GM19099 (cell line): Measurements from ENCODE around the gene MRPL21.

ENCODE experiments used
- POLR2A ChIP-seq: IDR thresholded peaks from 3 replicates; pipeline ENCODE4 v1.6.1; 2011; ENCODE audit warnings: low read depth; ENCODE audit not compliant: insufficient read length; ENCODE audit errors: extremely low read depth

The MRPL21 gene

DNA sequence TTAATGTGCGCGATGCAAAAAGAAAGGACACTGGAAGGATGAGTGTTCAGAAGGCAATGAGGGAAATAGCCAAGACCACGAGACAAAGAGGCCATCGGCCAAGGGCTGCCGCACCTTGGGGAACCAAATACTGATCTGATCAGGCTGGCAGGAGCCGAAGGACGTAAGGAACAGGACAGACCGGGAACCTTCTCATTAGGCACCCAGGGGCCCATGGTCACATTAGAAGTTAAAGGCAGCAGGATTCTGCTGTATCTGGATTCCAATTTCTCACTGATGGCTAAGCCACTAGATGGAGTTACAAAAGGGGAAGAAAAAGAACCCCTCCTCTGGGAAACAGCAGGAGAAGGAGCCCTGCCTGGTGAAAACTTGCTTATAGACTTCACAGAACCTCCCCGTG, 33.2 kb downstream of the MRPL21 start:
- no peak for TF ChIP-seq POLR2A

DNA sequence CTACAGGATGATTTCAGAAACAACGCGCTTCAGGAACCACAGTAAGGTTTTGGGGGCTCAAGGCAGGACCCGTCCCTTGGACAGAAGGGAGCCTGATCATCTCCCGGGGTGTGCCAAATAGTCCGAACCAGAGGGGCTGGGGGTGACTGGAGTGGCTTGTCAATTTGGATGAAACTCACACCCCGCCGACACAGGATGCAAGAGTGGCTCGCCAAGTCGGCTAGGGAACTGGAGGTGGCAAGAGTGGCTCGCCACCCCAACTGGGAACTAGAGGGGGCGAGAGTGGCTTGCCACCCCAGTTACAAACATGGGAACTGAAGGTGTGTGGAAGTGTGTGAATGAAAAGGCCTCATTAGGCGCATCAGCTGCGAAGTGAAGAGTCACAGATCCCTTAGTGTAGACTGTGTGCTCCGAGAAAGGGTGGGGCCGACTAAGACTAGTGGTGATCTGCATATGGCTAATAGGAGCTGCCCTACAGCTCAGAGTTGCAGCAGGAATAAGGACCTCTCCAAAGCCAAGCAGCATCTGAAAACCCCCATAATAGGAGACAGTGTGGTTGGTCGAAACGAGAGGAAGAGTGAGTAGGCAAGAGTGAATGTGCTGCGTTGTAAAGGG, 35.3 kb downstream of the MRPL21 start:
- no peak for TF ChIP-seq POLR2A

DNA sequence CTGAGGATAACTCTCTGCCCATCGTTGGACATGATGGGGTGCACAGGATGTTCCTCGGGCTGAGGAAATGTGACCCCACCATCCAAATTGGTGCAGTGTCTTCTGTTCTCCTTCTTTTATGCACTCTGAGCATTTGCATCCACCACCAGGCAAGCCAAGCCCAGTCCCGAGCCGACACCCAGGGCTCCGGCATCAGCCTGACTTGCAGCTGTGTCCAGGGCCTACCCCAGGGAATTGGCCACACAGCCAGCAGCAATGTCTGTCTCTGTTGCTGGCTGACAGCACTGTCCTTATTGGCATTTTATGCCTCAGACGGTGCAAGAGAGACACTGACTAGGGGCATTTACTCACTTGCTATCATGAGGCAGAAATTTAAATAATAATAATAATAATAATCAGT, 36.6 kb downstream of the MRPL21 start:
- TF ChIP-seq POLR2A, result no peak

DNA sequence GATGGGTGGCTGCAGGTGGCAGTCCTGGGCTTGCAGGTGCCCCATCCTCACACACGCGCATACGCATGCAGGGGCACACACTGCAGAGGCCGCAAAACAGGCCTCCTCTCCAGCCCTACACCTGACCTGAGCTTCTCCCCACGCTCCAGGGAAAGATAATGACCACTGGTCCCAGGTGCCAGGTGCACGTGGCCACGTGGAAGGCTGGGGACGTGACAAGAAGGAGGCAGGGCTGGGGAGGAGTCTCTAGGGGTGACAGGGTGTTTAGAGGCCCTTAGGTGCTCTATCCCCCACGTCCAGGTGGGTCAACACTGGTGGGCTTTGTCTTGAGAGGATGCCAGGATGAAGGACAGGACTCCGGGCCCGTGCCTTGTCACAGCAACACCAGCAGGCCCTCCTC, 38.4 kb downstream of the MRPL21 start:
- no peak for TF ChIP-seq POLR2A

DNA sequence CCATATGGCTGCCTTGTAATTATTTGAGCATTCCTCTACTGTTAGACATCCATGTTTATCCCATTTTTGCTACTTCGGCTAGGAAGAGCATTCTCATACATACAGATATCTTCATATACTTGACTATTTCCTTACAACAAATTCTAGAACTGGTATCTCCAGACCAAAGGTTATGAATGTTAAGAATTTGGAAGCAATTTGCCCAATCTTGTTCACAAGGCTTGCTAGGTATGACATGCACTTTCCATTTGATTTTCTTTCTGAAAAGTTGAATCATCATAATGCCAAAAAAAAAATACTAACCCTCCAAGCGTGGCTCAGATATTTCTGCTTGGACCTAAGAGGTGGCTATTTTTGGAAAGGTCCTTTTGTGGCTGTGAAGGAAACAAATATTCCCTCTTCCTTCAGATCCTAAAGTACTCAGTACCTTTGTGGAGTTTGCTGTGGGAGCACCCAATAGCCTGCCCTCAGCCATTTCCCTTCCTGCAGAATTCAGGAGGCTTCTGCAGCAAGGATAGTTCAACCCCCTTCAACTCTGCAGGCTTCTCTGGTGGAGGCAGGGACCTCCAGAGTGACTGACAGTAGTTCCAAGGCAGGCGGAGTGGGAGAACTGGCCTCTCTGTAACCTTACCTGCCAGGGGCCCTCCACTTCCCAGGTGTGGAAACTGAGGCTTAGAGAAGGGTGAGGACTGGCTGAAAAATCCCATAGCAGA, 39.9 kb downstream of the MRPL21 start:
- no peak for TF ChIP-seq POLR2A

DNA sequence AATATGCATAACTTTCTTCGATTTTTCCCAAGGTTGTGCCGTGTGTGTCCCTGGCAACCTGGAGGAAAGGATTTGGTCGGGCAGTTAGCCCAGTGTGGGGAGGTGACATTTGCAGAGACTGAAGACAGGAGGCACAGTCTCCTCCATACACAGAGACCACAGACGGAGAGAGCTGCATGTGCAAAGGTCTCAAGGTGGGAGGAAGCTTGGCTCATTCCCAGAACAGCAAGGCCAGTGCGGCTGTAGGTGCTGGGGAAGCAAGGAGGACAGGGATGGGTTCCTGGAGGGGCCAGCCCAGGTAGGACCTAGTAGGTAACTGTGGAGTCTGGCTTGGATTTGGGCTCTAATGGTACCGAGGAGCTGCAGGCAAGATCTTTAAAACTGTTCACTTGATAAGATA, 41.2 kb downstream of the MRPL21 start:
- TF ChIP-seq POLR2A, result no peak

DNA sequence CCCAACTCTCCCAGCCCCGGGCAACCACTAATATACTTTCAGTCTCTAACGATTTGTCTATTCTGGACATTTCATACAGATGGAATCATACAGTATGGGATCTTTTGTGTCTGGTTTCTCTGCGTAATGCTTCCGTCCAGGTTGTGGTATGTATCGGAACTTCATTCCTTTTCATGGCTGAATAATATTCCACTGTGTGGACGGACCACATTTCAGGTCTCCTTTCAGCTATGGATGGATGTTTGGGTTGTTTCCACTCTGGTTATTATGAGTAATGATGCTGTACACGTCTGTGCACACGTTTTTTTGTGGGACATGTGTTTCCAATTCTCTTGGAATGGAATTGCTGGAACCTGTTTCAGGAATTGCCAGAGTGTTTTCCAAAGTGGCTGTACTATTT, 44.5 kb downstream of the MRPL21 start:
- no peak for TF ChIP-seq POLR2A

DNA sequence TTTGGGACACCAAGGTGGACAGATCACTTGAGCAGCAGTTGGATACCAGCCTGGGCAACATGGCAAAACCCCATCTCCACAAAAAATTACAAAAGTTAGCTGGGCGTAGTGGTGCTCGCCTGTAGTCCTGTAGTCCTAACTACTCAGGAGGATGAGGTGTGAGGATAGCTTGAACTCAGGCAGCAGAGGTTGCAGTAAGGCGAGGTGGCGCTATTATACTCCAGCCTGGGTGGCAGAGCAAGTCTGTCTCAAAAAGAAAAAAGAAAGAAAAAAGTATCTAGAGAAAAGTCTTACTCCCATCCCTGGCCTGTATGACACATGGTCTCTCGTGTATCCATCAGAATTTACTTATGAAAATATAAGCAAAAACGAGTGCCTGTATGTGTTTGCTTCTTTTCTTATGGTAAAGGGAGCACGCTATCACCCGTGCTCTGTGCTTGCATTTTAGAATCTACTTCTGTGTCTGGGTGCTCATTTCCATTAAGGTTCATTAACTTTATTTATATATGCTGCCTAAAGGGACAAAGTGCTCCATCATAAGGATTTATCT, 46.5 kb downstream of the MRPL21 start:
- no peak for TF ChIP-seq POLR2A

DNA sequence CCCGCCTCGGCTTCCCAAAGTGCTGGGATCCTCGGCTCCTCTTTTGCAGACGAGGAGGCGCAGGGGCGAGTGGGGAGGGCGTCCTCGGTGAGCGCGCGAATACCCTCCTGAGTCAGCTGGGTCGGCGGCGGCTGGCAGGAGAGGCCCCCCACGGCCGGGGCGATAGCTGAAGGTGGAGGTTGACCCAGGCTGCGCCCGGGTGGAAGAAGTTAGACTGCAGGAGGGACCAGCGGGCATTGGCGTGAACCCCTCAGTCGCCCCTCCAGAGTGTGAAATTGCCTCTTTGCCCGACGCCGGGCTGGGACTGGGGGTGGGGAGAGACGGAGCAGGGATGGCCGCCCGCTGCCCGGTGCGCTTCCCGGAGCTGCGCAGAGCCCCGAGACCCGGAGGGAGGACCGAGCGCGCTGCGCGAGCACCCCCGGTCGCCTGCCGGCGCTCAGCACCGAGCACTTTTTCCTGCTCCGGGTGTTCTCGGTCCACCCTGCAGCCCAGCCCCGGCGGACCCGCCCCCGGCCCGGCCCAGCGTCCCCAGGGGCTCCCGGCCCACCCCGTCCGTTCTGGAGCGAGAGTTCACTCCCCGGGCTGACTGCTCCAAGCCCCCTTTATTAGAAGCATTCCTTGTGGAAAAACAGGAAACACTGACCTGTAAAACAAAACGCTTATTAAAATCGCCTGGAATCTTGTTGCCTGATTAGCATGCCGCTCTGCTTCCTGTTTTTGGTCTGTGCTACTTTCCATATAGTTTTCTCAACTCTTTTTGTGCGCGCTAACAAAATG, 48.2 kb downstream of the MRPL21 start:
- no peak for TF ChIP-seq POLR2A

DNA sequence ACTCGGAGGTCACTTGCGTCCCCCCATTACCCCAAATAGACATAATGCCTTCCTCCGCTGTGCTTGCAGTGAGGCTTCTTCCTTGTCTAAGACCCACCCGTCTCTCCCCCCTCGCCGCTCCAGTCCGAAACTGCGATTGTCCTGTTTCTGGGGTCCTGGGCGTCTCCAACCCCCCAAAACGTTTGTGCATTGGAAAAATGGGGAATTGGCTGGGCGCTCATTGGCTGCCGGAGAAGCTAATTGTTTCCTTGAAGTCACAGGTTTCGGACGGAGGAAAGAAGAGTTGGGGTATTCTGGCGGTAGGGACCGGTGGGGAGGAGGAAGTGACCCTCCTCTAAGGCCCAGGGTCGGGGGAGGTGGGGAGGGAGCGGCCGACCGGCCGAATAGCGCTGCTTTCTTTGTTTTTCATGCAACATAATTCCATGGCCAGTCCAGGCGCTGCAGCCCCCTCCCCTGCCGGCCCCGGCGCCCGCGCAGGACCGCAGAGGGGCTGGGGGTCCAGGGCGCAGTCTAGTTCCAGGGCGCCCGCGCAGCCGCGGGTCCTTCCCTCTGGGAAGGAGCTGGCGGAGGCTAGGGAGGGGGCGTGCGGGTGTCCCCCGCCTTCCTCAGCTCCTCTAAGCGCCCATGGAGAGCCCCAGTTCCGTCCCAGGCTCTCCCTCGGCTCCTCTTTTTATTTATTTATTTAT, 49.2 kb downstream of the MRPL21 start:
- no peak for TF ChIP-seq POLR2A

DNA sequence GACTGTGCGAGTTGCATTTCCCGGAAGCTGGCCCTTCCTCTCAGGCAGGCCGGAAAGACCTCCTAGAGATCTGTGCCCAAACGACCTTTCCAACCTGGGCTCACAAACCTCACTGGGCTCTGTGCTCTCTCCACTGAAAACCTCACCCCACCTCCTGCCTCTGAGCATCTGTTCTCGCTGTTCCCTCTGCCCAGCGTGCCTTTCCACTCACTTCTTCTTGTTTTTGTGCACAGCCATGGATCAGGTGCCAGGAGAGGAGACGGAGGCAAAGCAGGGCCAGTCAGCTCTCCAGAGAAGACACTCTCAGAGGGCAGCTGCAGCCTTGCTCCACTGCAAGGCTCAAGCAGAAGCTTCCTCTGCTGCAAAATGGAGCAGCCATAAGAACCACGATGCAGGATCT, 51.0 kb downstream of the MRPL21 start:
- TF ChIP-seq POLR2A, result no peak

DNA sequence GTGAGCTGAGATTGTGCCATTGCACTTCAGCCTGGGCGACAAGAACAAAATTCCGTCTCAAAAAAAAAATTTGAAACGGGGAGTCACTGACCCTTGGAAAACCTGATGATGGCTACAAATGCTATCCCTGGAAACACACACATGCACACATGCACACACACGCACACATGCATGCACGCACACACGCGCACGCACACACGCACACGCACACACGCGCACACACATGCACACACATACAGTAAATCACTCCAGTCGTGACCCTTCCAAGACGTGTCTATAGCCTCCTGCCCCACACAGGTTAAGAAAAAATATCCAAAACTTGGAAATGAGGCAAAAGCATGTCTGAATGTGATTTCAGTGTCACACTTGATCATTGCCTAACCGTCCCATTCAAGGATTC, 55.2 kb downstream of the MRPL21 start:
- TF ChIP-seq POLR2A, result no peak

DNA sequence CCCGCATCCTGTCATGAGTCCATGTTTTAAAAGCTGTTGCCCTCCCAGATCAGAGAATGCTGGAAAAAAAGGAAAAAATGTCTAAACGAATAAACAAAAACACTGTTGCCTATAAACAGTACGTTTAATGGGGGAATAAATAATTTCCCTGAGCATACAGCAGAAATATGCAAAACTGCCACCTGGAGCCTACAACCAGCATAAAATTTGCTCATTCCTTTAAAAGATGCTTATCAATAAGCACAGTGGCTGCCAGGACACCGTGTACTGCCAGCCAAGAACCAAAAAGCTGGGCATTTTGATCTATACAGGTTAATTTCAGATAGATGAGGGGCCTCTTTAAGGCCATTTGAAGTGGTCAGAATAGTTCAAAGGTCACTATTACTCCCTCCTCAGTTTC, 56.2 kb downstream of the MRPL21 start:
- no peak for TF ChIP-seq POLR2A

DNA sequence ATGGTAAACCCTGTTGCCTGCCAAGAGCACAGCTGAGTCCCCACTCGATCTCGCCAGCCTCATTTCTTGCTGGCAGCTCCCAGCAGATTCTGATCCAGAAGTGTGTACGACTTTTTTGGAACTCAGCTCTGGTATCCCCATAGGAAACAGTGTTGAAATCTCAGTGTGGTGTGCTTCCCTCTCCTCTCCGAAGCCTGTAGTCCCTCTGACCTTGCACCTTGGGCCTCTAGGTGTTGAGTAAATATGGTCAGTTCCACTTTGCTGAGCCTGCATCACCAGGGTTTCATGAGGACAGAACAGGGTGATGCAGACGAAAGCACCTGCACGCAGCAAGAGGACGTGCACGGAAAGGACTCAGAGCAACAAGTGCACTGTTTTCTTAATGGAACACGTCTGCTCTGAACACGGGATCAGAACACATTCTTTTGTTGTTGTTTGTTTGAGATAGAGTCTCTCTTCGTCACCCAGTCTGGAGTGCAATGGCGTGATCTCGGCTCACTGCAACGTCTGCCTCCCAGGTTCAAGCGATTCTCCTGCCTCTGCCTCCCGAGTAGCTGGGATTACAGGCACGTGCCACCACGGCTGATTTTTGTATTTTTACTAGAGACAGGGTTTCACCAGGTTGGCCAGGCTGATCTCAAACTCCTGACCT, 58.2 kb downstream of the MRPL21 start:
- TF ChIP-seq POLR2A, result no peak

DNA sequence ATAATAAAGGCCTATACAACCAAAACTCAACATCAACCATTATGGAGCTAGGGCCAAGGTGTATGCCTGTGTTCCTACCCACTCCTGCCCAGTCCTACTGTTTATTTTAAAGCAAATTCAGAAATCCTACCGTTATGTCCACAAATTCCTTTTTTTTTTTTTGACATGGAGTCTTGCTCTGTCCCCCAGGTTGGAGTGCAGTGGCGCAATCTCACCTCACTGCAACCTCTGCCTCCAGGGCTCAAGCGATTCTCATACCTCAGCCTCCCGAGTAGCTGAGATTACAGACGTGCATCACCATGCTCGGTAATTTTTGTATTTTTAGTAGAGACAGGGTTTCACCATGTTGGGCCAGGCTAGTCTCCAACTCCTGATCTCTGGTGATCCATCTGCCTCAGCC, 58.8 kb downstream of the MRPL21 start:
- no peak for TF ChIP-seq POLR2A
